ENCODE measurements around the gene RASGRP3.

RASGRP3 gene

DNA sequence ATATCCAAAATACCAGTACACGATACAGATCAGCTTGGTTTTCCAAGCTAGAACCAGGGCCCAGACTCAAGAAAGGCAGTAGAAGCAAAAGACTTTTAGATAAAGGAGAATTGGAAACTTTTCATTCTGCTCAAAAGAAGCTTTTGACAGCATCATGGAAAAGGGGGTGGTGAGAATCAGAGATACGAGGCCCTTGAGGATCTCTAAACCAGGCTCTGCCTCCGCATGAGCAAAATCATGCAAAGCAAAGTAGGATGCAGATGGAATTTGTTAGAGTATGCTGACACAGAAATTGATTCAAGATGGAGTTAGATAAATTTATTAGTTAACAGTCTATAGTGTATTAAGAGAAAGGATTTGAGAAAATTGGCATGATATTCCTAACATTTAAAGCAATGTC lies 82.9 kb downstream of the RASGRP3 start:
- Histone ChIP-seq H3K9me3 (ENCODE audit: control insufficient read depth, low read length) (no peaks in the 10 kb centered on the region), H3K4me2 (ENCODE audit: low read length) (no peak overlapping the region), H3K27me3 (ENCODE audit: control insufficient read depth, insufficient read depth, low read length) (no peaks in the 10 kb centered on the region), H3K4me1 (no peaks in the 10 kb centered on the region), H3K9ac (no peak overlapping the region), H3K36me3 (ENCODE audit: control insufficient read depth, insufficient read depth, low read length) (no peaks in the 10 kb centered on the region), H2AFZ (no peak overlapping the region), H3K79me2 (no peaks in the 10 kb centered on the region), H3K27ac (no peak overlapping the region), H3K4me3 (ENCODE audit: low read depth, low read length) (no peak overlapping the region)
- TF ChIP-seq CTCF (IDR thresholded peaks at IDR 0.05), result no peak

DNA sequence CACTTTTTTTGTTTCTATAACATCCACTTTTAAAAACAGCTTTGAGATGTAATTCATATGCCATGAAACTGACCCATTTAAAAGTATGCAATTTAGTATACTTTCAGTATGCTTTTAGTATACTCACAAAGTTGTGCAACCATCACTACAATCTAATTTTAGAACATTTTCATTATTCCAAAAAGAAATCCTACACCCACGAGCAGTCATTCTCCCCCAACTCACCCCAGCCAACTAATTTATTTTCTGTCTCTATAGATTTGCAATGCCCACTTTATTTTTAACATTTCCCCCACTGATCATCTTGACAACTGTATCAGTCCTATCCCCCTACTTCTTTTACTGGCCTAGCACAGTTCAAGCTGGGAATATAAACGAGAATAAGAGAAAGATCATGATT lies 83.6 kb downstream of the RASGRP3 start:
- no peak overlapping the region for H3K4me2 ChIP-seq (ENCODE audit: low read length)
- no peak overlapping the region for H3K4me3 ChIP-seq (ENCODE audit: low read depth, low read length)
- no peak overlapping the region for H3K27ac ChIP-seq
- H3K4me1 ChIP-seq, result no peaks in the 10 kb centered on the region
- H3K9me3 ChIP-seq (ENCODE audit: control insufficient read depth, low read length), result no peaks in the 10 kb centered on the region
- H3K79me2 ChIP-seq, result no peaks in the 10 kb centered on the region
- TF ChIP-seq CTCF (IDR thresholded peaks at IDR 0.05), result no peak
- no peak overlapping the region for H3K9ac ChIP-seq
- no peak overlapping the region for H2AFZ ChIP-seq
- H3K27me3 ChIP-seq (ENCODE audit: control insufficient read depth, insufficient read depth, low read length), result no peaks in the 10 kb centered on the region
- H3K36me3 ChIP-seq (ENCODE audit: control insufficient read depth, insufficient read depth, low read length), result no peaks in the 10 kb centered on the region

GRCh38 chr2:33561872-33562271 lies 85.4 kb downstream of the RASGRP3 start:
- H3K9me3 ChIP-seq (ENCODE audit: control insufficient read depth, low read length), result no peaks in the 10 kb centered on the region
- no peaks in the 10 kb centered on the region for H3K4me1 ChIP-seq
- H3K36me3 ChIP-seq (ENCODE audit: control insufficient read depth, insufficient read depth, low read length), result no peaks in the 10 kb centered on the region
- no peak overlapping the region for H3K4me3 ChIP-seq (ENCODE audit: low read depth, low read length)
- no peaks in the 10 kb centered on the region for H3K79me2 ChIP-seq
- no peak overlapping the region for H3K27ac ChIP-seq
- no peak for TF ChIP-seq CTCF (IDR thresholded peaks at IDR 0.05)
- H2AFZ ChIP-seq, result no peak overlapping the region
- no peak overlapping the region for H3K9ac ChIP-seq
- no peaks in the 10 kb centered on the region for H3K27me3 ChIP-seq (ENCODE audit: control insufficient read depth, insufficient read depth, low read length)
- no peak overlapping the region for H3K4me2 ChIP-seq (ENCODE audit: low read length)

DNA sequence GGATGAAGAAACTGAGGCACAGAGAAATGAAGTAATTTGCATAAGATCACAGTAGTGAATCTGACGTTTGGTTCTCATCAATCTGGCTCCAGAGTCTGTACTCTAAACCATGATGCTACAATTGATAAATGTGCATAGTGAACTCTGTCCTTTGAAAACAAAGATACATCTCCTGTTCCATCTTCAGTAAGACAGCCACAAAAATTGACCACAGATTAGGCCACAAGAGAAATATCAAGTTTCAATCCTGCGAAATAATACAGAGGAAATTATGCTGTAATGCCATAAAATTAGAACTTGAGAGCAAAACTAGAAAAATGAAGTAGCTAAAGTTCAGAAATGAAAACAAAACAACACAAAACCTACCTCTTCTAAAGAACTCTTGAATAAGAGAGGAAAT lies 94.2 kb downstream of the RASGRP3 start:
- no peak overlapping the region for H3K27ac ChIP-seq
- no peaks in the 10 kb centered on the region for H3K79me2 ChIP-seq
- H3K9ac ChIP-seq, result no peak overlapping the region
- no peaks in the 10 kb centered on the region for H3K27me3 ChIP-seq (ENCODE audit: control insufficient read depth, insufficient read depth, low read length)
- no peak overlapping the region for H3K4me2 ChIP-seq (ENCODE audit: low read length)
- H3K36me3 ChIP-seq (ENCODE audit: control insufficient read depth, insufficient read depth, low read length), result no peaks in the 10 kb centered on the region
- TF ChIP-seq CTCF (IDR thresholded peaks at IDR 0.05), result no peak
- H3K9me3 ChIP-seq (ENCODE audit: control insufficient read depth, low read length), result no peaks in the 10 kb centered on the region
- H3K4me3 ChIP-seq (ENCODE audit: low read depth, low read length), result no peak overlapping the region
- H3K4me1 ChIP-seq, result no peaks in the 10 kb centered on the region
- no peak overlapping the region for H2AFZ ChIP-seq

GRCh38 chr2:33573657-33574056 lies 97.2 kb downstream of the RASGRP3 start:
- Histone ChIP-seq H3K9ac (no peak overlapping the region), H3K27ac (no peak overlapping the region)
- TF ChIP-seq CTCF (IDR thresholded peaks at IDR 0.05), result no peak

More at GRCh38 chr2:33573657-33574056, 97.2 kb downstream of the RASGRP3 start:
- H3K4me2 ChIP-seq (ENCODE audit: low read length), result no peak overlapping the region
- no peak overlapping the region for H3K4me3 ChIP-seq (ENCODE audit: low read depth, low read length)
- no peaks in the 10 kb centered on the region for H3K36me3 ChIP-seq (ENCODE audit: control insufficient read depth, insufficient read depth, low read length)
- no peak overlapping the region for H2AFZ ChIP-seq
- peaks cover 10% of the 10 kb centered on the region for H3K4me1 ChIP-seq
- H3K9me3 ChIP-seq (ENCODE audit: control insufficient read depth, low read length), result no peaks in the 10 kb centered on the region
- no peaks in the 10 kb centered on the region for H3K79me2 ChIP-seq
- no peaks in the 10 kb centered on the region for H3K27me3 ChIP-seq (ENCODE audit: control insufficient read depth, insufficient read depth, low read length)

Measured in parathyroid adenoma (tissue), 2 donors.